ENCODE data around the gene AUTS2.
A peak's percentile ranks its signal among the peaks of the same experiment; 100 is the strongest.

AUTS2 gene

GRCh38 chr7:70758646-70759045 lies 1160.4 kb downstream of the AUTS2 start:
- DNase-seq (ENCODE audit: low spot score), result no peak

DNA sequence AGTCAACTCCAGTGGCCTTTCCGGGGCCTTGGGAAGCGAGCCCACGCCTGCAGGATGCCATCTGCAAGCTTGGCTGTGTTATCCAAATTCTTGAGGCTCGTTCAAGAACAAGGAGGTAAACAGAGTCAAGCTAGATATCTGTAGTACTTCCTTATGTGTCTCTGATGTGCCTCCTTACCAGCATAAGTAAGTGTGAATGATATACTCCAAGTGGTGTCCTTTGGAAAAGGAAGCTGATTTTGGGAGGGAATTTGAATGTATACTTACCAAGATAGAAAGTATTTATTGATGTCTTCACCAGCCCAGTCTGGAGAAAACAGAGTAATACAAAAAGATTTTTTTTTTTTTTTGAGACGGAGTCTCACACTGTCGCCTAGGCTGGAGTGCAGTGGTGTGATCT lies 1161.4 kb downstream of the AUTS2 start:
- no peak for DNase-seq (ENCODE audit: low spot score)

DNA sequence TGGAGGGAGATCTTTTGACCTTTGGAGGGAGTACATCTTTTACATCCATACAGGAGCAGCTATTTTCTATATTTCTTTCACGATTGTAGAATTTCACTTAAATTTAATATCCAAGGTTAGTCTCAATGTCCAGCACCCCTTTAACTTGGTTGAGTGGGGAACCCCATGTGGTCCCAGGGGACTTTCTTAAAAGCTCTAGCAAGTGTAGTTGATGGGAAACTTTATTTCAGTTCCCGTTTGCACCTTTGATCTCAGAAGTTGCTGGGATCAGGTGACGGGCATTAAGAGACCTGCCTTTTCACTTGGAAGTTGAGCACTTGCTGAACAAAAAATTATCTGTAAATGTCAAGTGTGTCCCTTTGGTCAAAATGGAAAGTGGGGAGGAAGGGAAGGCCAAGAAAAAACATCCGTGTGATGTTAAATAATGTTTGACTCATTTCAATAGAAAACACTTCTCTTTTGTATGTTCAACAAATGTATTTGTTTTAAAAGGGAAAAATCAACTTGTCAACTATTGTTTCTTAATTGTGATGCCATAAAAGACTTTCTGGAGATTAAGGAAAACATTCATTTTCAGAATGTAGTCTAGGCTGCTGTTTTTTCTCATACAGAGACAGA lies 1163.5 kb downstream of the AUTS2 start:
- DNase-seq (ENCODE audit: low spot score), result no peak

GRCh38 chr7:70762696-70763095 lies 1164.4 kb downstream of the AUTS2 start:
- no peak for DNase-seq (ENCODE audit: low spot score)

DNA sequence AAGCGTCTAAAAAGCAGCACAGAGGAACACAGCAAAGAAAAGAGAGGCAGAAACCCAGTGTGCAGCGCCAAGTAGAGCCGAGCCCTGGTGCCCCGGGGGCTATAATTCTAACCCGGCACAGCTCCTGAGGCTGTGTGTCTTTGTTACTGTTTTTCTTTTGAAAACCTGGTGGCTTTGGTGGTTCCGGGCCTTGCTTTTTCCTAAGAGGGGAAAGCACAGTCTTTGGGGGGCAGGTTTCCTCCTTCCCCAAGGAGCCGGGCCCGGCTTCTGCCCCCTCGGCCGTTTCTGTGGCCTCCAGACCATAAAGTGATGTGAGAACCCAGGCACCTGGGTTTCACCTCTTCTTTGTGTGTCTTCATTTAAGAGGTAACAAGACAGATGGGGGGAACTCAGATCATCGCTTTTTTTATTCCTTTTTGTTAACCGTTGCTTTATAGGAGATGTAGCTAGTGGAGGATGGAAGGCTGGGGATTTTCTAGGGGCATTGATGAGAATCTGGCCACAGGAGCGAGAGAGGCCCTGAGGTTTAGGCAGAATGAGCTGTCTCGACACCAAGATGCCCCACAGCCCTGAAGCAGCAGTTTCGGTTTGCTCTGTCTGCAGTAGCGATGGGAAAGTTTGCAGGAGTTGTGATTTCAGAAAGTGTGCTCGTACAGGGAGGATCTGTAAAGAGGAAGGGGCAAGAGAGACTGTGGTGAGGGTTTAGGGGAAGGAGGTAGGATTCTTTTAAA lies 1165.9 kb downstream of the AUTS2 start:
- DNase-seq (ENCODE audit: low spot score), result no peak

GRCh38 chr7:70764701-70765208 lies 1166.5 kb downstream of the AUTS2 start:
- DNase-seq (ENCODE audit: low spot score), result no peak

DNA sequence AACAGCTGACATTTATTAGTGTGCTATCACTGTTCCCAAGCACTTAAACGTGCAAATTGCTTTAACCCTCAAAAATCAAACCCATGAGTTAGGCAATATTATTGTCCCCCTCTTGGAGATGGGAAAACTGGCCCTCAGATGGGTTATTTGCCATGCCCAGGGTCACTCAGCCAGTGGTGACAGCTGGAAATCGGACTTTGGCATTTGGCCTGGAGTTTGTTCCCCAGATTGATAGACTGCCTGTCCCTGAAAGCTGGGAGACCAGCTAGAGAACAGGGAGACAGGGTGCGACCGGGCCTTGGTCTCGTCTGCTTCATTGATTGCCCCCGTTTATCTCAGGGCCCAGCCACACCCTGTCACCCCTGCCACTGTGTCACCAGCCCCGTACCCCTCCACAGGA lies 1167.4 kb downstream of the AUTS2 start:
- DNase-seq (ENCODE audit: low spot score), result no peak

DNA sequence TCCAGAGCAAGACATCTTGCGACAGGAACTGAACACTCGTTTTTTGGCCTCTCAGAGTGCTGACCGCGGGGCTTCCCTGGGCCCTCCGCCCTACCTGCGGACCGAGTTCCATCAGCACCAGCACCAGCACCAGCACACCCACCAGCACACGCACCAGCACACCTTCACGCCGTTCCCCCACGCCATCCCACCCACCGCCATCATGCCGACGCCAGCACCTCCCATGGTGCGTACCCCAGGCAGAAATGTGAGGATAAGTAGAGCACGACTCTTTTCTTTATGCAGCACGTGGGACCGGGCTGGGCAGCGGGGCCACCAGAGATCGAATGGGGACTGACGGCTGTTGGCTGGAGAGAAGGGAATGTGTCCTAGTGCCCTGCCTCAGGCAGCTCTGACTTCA lies 1167.8 kb downstream of the AUTS2 start:
- DNase-seq (ENCODE audit: low spot score), result no peak

DNA sequence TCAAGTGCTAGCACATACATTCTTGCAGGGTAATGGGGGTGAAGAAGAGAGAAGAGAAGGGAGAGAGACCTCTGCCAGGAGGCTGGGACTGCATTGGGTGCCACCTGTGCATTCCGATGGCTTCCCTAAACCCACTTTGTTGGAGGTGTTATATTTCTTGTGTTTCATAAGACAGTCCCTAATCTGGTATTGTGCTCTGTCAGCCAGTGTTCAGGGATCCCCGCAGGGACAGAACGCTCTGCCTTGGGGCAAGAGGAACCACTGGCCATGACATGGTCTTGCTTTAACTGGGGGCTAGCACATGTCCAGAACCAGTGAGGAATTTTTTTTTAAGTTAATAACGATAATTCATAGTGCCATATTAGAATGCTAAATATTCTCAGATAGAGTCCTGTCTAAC lies 1168.4 kb downstream of the AUTS2 start:
- DNase-seq (ENCODE audit: low spot score), result no peak

- DNase-seq (ENCODE audit: low spot score), result no peak
Observed at GRCh38 chr7:70770154-70770553, 1171.9 kb downstream of the AUTS2 start.

DNA sequence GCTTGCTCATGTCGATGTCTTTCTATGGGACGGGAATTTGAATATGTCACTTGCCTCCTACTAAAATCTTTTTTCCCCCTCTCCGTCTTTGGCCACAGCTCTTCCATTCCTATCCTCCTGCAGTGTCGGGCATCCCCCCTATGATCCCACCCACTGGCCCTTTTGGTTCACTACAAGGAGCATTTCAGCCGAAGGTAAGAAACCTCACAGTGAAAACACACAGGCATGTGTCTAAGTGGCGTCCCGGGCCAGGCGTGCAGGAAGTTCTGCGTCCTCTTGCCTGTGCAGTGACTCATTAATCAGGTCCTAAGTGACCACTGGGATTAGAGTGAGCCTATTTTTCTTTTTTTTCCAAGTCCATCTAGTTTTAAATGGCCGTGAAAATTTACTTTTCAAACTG lies 1173.2 kb downstream of the AUTS2 start:
- no peak for DNase-seq (ENCODE audit: low spot score)

DNA sequence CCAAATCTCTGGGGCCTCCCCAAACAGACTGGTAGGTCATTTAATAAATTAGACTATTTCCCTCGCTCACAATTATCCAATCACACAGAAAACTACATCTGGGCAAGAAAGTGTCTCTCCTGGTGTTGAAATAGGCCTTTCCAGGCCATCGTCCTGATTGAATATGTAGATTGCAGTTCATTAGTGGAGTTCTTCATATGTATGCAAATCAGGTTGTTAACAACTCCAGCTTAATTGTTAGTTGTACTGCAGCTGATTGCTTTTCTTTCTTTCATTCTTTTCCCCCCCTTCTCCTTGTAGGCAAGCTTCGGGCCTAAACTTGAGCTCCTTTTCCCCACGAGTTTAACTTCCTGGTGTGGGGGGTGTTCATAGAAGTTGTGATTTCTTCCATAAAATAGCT lies 1174.6 kb downstream of the AUTS2 start:
- no peak for DNase-seq (ENCODE audit: low spot score)

- DNase-seq (ENCODE audit: low spot score), result no peak
Observed at GRCh38 chr7:70773406-70773805, 1175.1 kb downstream of the AUTS2 start.

DNA sequence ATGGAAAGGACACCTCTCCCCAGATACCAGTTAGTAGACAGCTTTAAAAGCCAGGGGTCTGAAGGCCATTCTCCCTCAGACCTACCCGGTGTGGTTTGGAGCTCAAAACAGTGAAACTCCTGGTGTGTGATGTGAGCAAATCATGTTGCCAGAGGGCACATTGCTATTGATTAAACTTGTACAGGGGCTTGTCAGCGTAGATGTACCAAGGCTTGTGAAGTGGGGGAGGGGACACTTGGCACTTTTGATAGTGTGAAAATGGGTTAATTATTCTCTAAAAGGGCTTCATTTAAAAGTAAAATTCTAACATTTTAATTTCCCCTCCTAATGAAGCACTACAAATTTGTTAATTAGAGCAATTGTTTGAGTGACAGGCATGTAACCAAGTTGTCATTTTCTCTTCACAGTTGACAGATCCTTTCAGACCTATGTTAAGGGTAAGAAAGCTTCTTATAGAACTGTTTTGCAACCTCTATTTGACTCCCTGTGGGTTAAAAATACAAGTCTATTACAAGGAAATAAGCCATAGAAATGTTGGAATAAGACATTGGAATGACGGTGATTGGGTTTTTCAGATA lies 1176.8 kb downstream of the AUTS2 start:
- no peak for DNase-seq (ENCODE audit: low spot score)

GRCh38 chr7:70775570-70776156 lies 1177.4 kb downstream of the AUTS2 start:
- DNase-seq (ENCODE audit: low spot score), result no peak

DNA sequence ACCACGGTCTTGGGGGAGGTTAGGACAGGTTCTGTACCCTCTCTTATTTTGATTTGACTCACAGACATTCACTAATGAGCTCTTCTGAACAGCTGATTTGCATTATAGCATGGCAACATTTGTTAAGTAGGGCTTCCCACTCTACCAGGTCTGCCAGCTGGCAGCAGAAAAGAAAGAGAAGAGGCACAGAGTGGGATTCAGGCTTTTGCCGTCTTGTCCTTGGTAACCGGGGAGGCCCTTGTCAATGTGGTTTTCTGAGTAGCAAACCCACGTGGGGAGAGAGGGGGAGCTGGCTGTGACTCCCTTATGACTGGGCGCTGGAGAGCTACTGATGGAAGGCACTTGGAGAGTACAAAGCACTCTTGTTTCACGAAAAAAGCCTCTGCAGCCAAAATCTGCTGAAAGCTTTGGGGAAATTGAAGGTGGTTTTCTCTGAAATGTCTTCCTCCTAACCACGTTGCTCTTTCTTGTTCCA lies 1178.4 kb downstream of the AUTS2 start:
- peak; percentile 73 for DNase-seq (ENCODE audit: low spot score)

DNA sequence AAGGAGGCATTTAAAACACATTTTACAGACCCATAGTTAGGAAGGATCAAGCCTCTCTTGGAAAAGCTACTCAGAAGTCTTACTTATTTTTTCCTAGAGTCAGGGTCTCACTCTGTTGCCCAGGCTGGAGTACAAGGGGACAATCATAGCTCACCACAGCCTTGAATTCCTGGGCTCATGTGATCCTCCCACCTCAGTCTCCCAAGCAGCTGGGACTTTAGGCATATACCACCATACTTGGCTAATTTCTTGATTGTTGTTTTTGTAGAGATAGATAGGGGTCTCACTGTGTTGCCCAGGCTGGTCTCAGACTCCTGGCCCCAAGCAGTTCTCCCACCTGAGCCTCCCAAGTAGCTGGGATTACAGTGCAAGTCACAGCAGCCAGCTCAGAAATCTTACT lies 1179.0 kb downstream of the AUTS2 start:
- no peak for DNase-seq (ENCODE audit: low spot score)

- DNase-seq (ENCODE audit: low spot score), result no peak
Observed at GRCh38 chr7:70778585-70778984, 1180.3 kb downstream of the AUTS2 start.

DNA sequence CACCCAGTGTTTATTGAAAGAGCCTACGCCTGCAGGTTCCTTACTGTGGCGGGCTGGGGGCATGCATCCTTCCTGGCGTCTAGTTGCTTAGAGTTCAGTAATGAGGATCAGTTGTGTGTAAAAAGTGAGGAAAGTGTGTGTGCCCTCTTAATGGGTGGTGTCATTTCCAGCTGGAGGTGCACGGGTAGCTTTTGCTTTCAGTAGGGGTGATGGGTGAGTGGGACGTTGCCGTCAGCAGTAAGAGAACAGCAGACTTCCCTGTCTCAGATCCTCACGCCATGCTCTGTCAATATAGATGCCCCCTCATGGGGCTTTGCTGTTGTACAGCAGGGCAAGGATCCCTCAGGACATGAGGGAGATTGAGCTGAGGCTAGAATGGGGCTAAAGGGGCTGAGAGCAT lies 1181.0 kb downstream of the AUTS2 start:
- no peak for DNase-seq (ENCODE audit: low spot score)

GRCh38 chr7:70781922-70782311 lies 1183.6 kb downstream of the AUTS2 start:
- no peak for DNase-seq (ENCODE audit: low spot score)

- no peak for DNase-seq (ENCODE audit: low spot score)
Observed at GRCh38 chr7:70782796-70783195, 1184.5 kb downstream of the AUTS2 start.

DNA sequence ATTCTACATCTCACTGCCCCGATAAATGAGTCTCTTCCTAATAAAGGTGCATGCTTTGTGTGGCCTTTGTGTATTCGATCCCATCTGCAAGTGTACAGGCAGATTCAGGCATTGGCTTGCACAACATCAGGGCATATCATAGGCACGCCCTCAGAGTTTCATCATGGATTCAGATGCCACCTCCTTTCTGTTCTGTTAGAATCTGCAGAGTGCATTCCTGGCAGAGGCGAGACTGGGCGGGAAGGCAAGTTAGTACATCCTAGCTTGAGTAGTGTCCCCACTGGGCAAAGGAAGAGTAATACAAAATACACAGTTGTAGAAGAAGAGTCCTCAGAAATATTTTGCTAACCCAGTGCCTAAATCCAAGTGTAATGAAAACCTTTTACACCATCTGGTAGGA lies 1187.2 kb downstream of the AUTS2 start:
- DNase-seq (ENCODE audit: low spot score), result no peak

- no peak for DNase-seq (ENCODE audit: low spot score)
Observed at GRCh38 chr7:70786076-70786475, 1187.8 kb downstream of the AUTS2 start.

Data from COLO829 (cell line).